ENCODE results near the gene RBM20. TPM values are rescaled to one million over a fixed set of nuclear protein-coding genes. Genes with fewer than 3 reads are reported as not detected.

The RBM20 gene
- total RNA-seq, 1 experiment from 2014 or later, result 0.10 TPM

DNA sequence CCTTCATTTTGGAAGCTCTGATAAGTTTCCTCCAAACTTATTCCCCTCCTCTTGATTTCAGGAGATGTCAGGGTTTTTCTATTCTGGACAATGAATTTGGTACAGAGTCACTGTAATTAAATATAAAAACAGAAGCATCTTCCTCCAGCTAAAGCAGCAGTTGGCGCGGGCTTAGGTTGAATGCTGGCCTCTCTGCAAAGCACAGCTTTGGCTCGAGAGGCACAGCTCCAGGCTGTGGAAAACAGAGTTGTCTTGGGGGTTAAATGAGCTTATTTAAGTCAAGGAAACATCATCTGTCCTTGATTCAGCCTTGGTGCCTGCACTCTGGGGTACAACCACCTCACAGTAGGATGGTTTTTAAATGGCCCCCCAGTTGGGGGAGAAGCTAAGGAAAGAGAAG, 192.6 kb downstream of the RBM20 start:
- Histone ChIP-seq H3K4me1 (ENCODE audit: control insufficient read depth, insufficient read depth, low read length) (no peaks in the 10 kb centered on the region), H3K4me3 (ENCODE audit: low read depth in 2 of 2, low read length in 2 of 2) (no peak overlapping the region), H3K27me3 (ENCODE audit: control insufficient read depth, insufficient read depth, low read length) (peaks cover 2% of the 10 kb centered on the region; the same call in 1 of the 2 replicates), H3K36me3 (ENCODE audit: control insufficient read depth, insufficient read depth, low read length) (no peaks in the 10 kb centered on the region), H3K9me3 (ENCODE audit: control insufficient read depth, insufficient read depth, low read depth, low read length) (no peaks in the 10 kb centered on the region), H3K27ac (ENCODE audit: low read length) (no peak overlapping the region)
- no TSS peak for BruUV-seq (replicated peaks)
- intact Hi-C loops (cut with micrococcal nuclease; ENCODE audit: unreplicated experiment) (no loop called here), in situ Hi-C loops (cut with HindIII; ENCODE audit: low pct_unique_long_range_greater_than_20kb, low sequenced_read_pairs) (no loop called here)
- DNase-seq (ENCODE audit: low read depth, low spot score) (no peak), ATAC-seq (no peak)
- CTCF ChIA-PET, result no interaction called here
- TF ChIP-seq CTCF (IDR thresholded peaks at IDR 0.05) (no peak), TCF7L2 (IDR thresholded peaks at IDR 0.05; ENCODE audit: low read depth, low read length) (no peak), POLR2AphosphoS5 (IDR thresholded peaks at IDR 0.05; ENCODE audit: low read depth, low read length) (no peak), SIN3A (IDR thresholded peaks at IDR 0.05; ENCODE audit: borderline replicate concordance, insufficient read depth, low read depth, low read length) (no peak)
- TF ChIP-seq, protein P1, sequence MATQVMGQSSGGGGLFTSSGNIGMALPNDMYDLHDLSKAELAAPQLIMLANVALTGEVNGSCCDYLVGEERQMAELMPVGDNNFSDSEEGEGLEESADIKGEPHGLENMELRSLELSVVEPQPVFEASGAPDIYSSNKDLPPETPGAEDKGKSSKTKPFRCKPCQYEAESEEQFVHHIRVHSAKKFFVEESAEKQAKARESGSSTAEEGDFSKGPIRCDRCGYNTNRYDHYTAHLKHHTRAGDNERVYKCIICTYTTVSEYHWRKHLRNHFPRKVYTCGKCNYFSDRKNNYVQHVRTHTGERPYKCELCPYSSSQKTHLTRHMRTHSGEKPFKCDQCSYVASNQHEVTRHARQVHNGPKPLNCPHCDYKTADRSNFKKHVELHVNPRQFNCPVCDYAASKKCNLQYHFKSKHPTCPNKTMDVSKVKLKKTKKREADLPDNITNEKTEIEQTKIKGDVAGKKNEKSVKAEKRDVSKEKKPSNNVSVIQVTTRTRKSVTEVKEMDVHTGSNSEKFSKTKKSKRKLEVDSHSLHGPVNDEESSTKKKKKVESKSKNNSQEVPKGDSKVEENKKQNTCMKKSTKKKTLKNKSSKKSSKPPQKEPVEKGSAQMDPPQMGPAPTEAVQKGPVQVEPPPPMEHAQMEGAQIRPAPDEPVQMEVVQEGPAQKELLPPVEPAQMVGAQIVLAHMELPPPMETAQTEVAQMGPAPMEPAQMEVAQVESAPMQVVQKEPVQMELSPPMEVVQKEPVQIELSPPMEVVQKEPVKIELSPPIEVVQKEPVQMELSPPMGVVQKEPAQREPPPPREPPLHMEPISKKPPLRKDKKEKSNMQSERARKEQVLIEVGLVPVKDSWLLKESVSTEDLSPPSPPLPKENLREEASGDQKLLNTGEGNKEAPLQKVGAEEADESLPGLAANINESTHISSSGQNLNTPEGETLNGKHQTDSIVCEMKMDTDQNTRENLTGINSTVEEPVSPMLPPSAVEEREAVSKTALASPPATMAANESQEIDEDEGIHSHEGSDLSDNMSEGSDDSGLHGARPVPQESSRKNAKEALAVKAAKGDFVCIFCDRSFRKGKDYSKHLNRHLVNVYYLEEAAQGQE (IDR thresholded peaks at IDR 0.05; ENCODE audit: insufficient read depth in 1 of 2, low read depth in 2 of 2, low read length in 1 of 2), result no peak
- POLR2A ChIA-PET, result no interaction called here

DNA sequence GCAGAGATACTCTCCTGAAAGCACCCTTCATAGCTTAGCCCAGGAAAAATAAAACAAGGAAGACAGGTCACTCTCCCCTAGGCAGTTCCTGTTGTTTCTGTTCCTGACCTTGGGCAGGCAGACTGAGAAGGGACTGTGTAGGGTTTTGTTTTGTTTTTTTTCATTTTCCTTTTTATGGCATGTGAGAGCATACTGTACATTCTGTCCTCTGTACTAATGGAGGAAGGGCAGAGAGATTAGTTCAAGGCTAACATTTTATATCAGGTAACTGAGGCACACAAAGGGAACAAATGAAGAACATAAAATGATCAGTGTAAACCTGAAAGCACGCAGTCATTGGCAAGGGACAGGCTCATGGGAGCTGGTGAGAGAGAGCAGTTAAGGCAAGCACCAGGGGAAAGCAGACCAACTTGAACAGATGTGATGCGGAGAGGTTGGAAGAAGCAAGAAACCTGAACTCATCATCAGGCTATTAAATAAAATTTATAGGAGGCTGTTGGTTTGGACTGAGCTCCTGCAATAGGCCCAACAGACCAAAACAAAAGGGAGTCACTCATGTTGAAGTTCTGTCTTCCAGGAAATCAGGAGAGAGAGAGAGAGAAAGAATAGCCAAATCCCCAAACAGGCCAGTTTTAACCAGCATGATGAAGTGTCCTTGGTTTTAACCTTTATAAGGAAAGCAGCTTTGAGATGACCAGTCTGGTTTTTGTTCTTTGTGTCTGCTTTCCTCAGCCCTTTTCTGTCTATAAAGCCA, 193.5 kb downstream of the RBM20 start:
- in situ Hi-C loops (cut with HindIII; ENCODE audit: low pct_unique_long_range_greater_than_20kb, low sequenced_read_pairs) (no loop called here), intact Hi-C loops (cut with micrococcal nuclease; ENCODE audit: unreplicated experiment) (no loop called here)
- Histone ChIP-seq H3K27me3 (ENCODE audit: control insufficient read depth, insufficient read depth, low read length) (peaks cover 2% of the 10 kb centered on the region; the same call in 1 of the 2 replicates), H3K4me1 (ENCODE audit: control insufficient read depth, insufficient read depth, low read length) (no peaks in the 10 kb centered on the region), H3K9me3 (ENCODE audit: control insufficient read depth, insufficient read depth, low read depth, low read length) (no peaks in the 10 kb centered on the region), H3K27ac (ENCODE audit: low read length) (no peak overlapping the region), H3K4me3 (ENCODE audit: low read depth in 2 of 2, low read length in 2 of 2) (no peak overlapping the region), H3K36me3 (ENCODE audit: control insufficient read depth, insufficient read depth, low read length) (no peaks in the 10 kb centered on the region)
- DNase-seq (ENCODE audit: low read depth, low spot score), result no peak
- TF ChIP-seq POLR2AphosphoS5 (IDR thresholded peaks at IDR 0.05; ENCODE audit: low read depth, low read length), result no peak
- no peak for TF ChIP-seq SIN3A (IDR thresholded peaks at IDR 0.05; ENCODE audit: borderline replicate concordance, insufficient read depth, low read depth, low read length)
- no peak for TF ChIP-seq TCF7L2 (IDR thresholded peaks at IDR 0.05; ENCODE audit: low read depth, low read length)
- TF ChIP-seq, protein P1 (IDR thresholded peaks at IDR 0.05; ENCODE audit: insufficient read depth in 1 of 2, low read depth in 2 of 2, low read length in 1 of 2), result no peak
- ChIA-PET POLR2A (no interaction called here), CTCF (no interaction called here)
- no peak for ATAC-seq
- BruUV-seq (replicated peaks), result no TSS peak

Measured in Panc1 (cell line).